ENCODE data around the gene HBEGF. TPM values are rescaled to one million over a fixed set of nuclear protein-coding genes. Genes with fewer than 3 reads are reported as not detected.

Gene HBEGF
- total and polyA plus RNA-seq, 4 donors, result 0.60 to 1.0 (median 0.78) TPM

DNA sequence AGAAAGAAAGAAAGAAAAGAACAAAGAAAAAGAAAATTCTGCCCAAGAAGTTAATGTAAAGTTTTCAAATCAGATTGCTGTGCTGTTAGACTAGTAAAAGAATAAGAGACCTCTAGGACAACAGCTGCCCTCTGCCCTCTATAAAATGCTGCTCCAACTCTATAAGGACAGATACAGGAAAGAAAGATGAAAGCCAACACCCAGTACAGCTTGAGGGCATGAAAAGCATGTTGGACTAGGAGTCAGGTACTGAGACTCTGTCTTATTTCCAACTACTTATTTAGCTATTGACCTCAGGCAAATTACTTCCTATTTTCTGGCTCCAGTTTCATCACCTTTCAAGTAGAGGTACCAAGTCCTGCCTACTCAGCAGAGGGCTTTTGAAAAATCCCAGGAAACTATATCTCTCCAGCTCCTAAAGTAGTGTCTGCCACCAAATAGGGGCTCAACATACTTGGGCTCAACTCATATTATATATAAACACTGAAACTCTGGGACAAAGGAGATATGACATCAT is 5.7 kb downstream of the HBEGF start:
- Histone ChIP-seq H3K4me1 (ENCODE audit: control insufficient read depth in 4 of 4, insufficient read depth in 4 of 4, low read length in 3 of 4) (peaks cover 0 to 10% (median 8%) of the 10 kb centered on the region in 4 donors), H3K36me3 (ENCODE audit: control insufficient read depth in 4 of 4, insufficient read depth in 3 of 4, low read depth in 1 of 4, low read length in 3 of 4) (no peaks in the 10 kb centered on the region), H3K9ac (ENCODE audit: low read depth in 1 of 2, low read length in 2 of 2) (no peak overlapping the region), H3K4me3 (ENCODE audit: low read depth in 1 of 3, low read length in 3 of 3) (no peak overlapping the region), H3K27ac (ENCODE audit: low read depth in 1 of 2, low read length in 2 of 2) (no peak overlapping the region), H3K27me3 (ENCODE audit: control insufficient read depth in 4 of 4, insufficient read depth in 4 of 4, low read length in 3 of 4) (no peaks in the 10 kb centered on the region), H3K9me3 (ENCODE audit: control insufficient read depth in 4 of 4, low read length in 3 of 4) (no peaks in the 10 kb centered on the region)
- DNase-seq (ENCODE audit: low spot score), result no peak
- no peak for TF ChIP-seq RXRA (IDR thresholded peaks at IDR 0.05)
- TF ChIP-seq, protein P1, sequence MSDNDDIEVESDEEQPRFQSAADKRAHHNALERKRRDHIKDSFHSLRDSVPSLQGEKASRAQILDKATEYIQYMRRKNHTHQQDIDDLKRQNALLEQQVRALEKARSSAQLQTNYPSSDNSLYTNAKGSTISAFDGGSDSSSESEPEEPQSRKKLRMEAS (IDR thresholded peaks at IDR 0.05), result no peak
- TF ChIP-seq JUND (IDR thresholded peaks at IDR 0.05), result no peak
- TF ChIP-seq, protein P2, sequence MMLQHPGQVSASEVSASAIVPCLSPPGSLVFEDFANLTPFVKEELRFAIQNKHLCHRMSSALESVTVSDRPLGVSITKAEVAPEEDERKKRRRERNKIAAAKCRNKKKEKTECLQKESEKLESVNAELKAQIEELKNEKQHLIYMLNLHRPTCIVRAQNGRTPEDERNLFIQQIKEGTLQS (IDR thresholded peaks at IDR 0.05), result no peak
- TF ChIP-seq EGR1 (IDR thresholded peaks at IDR 0.05; ENCODE audit: low read depth in 2 of 2), result no peak
- no peak for TF ChIP-seq FOXA2 (IDR thresholded peaks at IDR 0.05)
- TF ChIP-seq TAF1 (conservative IDR thresholded peaks at IDR 0.05), result no peak
- TF ChIP-seq, protein P3, sequence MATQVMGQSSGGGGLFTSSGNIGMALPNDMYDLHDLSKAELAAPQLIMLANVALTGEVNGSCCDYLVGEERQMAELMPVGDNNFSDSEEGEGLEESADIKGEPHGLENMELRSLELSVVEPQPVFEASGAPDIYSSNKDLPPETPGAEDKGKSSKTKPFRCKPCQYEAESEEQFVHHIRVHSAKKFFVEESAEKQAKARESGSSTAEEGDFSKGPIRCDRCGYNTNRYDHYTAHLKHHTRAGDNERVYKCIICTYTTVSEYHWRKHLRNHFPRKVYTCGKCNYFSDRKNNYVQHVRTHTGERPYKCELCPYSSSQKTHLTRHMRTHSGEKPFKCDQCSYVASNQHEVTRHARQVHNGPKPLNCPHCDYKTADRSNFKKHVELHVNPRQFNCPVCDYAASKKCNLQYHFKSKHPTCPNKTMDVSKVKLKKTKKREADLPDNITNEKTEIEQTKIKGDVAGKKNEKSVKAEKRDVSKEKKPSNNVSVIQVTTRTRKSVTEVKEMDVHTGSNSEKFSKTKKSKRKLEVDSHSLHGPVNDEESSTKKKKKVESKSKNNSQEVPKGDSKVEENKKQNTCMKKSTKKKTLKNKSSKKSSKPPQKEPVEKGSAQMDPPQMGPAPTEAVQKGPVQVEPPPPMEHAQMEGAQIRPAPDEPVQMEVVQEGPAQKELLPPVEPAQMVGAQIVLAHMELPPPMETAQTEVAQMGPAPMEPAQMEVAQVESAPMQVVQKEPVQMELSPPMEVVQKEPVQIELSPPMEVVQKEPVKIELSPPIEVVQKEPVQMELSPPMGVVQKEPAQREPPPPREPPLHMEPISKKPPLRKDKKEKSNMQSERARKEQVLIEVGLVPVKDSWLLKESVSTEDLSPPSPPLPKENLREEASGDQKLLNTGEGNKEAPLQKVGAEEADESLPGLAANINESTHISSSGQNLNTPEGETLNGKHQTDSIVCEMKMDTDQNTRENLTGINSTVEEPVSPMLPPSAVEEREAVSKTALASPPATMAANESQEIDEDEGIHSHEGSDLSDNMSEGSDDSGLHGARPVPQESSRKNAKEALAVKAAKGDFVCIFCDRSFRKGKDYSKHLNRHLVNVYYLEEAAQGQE (IDR thresholded peaks at IDR 0.05), result no peak
- TF ChIP-seq HNF4A (conservative IDR thresholded peaks at IDR 0.05), result no peak
- no peak for TF ChIP-seq SP1 (IDR thresholded peaks at IDR 0.05)
- TF ChIP-seq, protein P4, sequence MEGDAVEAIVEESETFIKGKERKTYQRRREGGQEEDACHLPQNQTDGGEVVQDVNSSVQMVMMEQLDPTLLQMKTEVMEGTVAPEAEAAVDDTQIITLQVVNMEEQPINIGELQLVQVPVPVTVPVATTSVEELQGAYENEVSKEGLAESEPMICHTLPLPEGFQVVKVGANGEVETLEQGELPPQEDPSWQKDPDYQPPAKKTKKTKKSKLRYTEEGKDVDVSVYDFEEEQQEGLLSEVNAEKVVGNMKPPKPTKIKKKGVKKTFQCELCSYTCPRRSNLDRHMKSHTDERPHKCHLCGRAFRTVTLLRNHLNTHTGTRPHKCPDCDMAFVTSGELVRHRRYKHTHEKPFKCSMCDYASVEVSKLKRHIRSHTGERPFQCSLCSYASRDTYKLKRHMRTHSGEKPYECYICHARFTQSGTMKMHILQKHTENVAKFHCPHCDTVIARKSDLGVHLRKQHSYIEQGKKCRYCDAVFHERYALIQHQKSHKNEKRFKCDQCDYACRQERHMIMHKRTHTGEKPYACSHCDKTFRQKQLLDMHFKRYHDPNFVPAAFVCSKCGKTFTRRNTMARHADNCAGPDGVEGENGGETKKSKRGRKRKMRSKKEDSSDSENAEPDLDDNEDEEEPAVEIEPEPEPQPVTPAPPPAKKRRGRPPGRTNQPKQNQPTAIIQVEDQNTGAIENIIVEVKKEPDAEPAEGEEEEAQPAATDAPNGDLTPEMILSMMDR (IDR thresholded peaks at IDR 0.05; ENCODE audit: low read depth, low read length, missing input control), result no peak
- TF ChIP-seq, protein P5, sequence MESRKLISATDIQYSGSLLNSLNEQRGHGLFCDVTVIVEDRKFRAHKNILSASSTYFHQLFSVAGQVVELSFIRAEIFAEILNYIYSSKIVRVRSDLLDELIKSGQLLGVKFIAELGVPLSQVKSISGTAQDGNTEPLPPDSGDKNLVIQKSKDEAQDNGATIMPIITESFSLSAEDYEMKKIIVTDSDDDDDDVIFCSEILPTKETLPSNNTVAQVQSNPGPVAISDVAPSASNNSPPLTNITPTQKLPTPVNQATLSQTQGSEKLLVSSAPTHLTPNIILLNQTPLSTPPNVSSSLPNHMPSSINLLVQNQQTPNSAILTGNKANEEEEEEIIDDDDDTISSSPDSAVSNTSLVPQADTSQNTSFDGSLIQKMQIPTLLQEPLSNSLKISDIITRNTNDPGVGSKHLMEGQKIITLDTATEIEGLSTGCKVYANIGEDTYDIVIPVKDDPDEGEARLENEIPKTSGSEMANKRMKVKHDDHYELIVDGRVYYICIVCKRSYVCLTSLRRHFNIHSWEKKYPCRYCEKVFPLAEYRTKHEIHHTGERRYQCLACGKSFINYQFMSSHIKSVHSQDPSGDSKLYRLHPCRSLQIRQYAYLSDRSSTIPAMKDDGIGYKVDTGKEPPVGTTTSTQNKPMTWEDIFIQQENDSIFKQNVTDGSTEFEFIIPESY (IDR thresholded peaks at IDR 0.05), result no peak

DNA sequence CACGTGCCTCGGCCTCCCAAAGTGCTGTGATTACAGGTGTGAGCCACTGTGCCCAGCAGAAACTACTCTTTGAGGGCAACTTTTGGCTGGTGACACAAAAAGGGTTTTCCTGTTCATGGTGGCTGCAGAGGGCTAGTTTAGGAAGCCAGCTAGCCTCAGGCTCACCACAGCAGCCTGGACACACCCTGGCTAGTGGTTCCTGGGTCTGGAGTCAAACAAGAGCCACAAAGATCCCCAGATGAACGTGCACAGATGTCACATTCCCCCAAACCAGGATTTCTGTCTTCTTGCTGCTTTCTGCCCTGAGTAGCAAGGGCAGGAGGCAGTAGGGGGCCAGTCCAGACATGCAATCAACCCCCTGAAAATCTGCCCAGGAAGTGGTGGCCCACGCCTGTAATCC is 6.8 kb downstream of the HBEGF start:
- peaks cover 0 to under 1% (median 0%) of the 10 kb centered on the region in 4 donors for H3K36me3 ChIP-seq (ENCODE audit: control insufficient read depth in 4 of 4, insufficient read depth in 3 of 4, low read depth in 1 of 4, low read length in 3 of 4)
- H3K27ac ChIP-seq (ENCODE audit: low read depth in 1 of 2, low read length in 2 of 2), result no peak overlapping the region
- 85% methylated on average over 4 of the region's 4 CpGs for WGBS
- H3K4me3 ChIP-seq (ENCODE audit: low read depth in 1 of 3, low read length in 3 of 3), result no peak overlapping the region
- H3K27me3 ChIP-seq (ENCODE audit: control insufficient read depth in 4 of 4, insufficient read depth in 4 of 4, low read length in 3 of 4), result no peaks in the 10 kb centered on the region
- no peaks in the 10 kb centered on the region for H3K9me3 ChIP-seq (ENCODE audit: control insufficient read depth in 4 of 4, low read length in 3 of 4)
- H3K9ac ChIP-seq (ENCODE audit: low read depth in 1 of 2, low read length in 2 of 2), result no peak overlapping the region
- DNase-seq (ENCODE audit: low spot score), result no peak
- no peak for TF ChIP-seq RAD21 (IDR thresholded peaks at IDR 0.05)
- TF ChIP-seq FOXA1 (IDR thresholded peaks at IDR 0.05), result no peak
- TF ChIP-seq HNF4A (conservative IDR thresholded peaks at IDR 0.05), result no peak
- no peak for TF ChIP-seq TAF1 (conservative IDR thresholded peaks at IDR 0.05)
- TF ChIP-seq SP1 (IDR thresholded peaks at IDR 0.05), result no peak
- TF ChIP-seq YY1 (IDR thresholded peaks at IDR 0.05), result no peak
- TF ChIP-seq RXRA (IDR thresholded peaks at IDR 0.05), result no peak
- no peak for TF ChIP-seq FOXA2 (IDR thresholded peaks at IDR 0.05)
- TF ChIP-seq, protein P2 (IDR thresholded peaks at IDR 0.05), result no peak
- TF ChIP-seq, protein P4 (IDR thresholded peaks at IDR 0.05; ENCODE audit: low read depth, low read length, missing input control), result no peak
- TF ChIP-seq, protein P3 (IDR thresholded peaks at IDR 0.05), result no peak
- TF ChIP-seq, protein P1 (IDR thresholded peaks at IDR 0.05), result no peak
- TF ChIP-seq JUND (IDR thresholded peaks at IDR 0.05), result no peak
- no peak for TF ChIP-seq EGR1 (IDR thresholded peaks at IDR 0.05; ENCODE audit: low read depth in 2 of 2)
- peaks cover 0 to 8% (median 7%) of the 10 kb centered on the region in 4 donors for H3K4me1 ChIP-seq (ENCODE audit: control insufficient read depth in 4 of 4, insufficient read depth in 4 of 4, low read length in 3 of 4)

Data from liver (tissue), 9 donors.